ENCODE measurements around the gene JAM3. TPM values are rescaled to one million over a fixed set of nuclear protein-coding genes. Genes with fewer than 3 reads are reported as not detected.

JAM3 gene
- total and polyA plus RNA-seq, 2 experiments from 2014 or later: 46.2 to 63.7 TPM

- Histone ChIP-seq H3K27ac (no peak overlapping the region), H2AFZ (no peak overlapping the region), H3K4me3 (no peak overlapping the region), H3F3A (ENCODE audit: insufficient read depth) (no peaks in the 10 kb centered on the region), H3K9me2 (ENCODE audit: insufficient read depth) (no peaks in the 10 kb centered on the region), H3K9ac (no peak overlapping the region), H3K4me1 (ENCODE audit: insufficient read depth) (peaks cover 5% of the 10 kb centered on the region; the same call in 1 of the 2 replicates), H4K20me1 (ENCODE audit: insufficient read depth) (no peaks in the 10 kb centered on the region), H3K4me2 (ENCODE audit: unreplicated experiment) (no peak overlapping the region), H3K36me3 (ENCODE audit: low read depth) (no peaks in the 10 kb centered on the region), H3K27me3 (replicated peaks; ENCODE audit: insufficient read depth) (peaks cover 7% of the 10 kb centered on the region), H3K79me2 (ENCODE audit: insufficient read depth) (no peaks in the 10 kb centered on the region), H3K9me3 (ENCODE audit: low read depth) (no peaks in the 10 kb centered on the region)
- TF ChIP-seq EZH2phosphoT487 (IDR thresholded peaks at IDR 0.05; ENCODE audit: insufficient read depth, low read depth): no peak
- DNase-seq: no peak
- in situ Hi-C loops (cut with MboI): no loop called here
- 85 to 87% methylated on average over 9 of the region's 9 CpGs for WGBS, 2 experiments (ENCODE audit: low coverage in 1 of 2, low lambda C conversion rate in 2 of 2, missing lambda C conversion rate in 2 of 2)
Observed at GRCh38 chr11:134022748-134023147, 46.1 kb upstream of the JAM3 start.

- no peak overlapping the region for H3K4me3 ChIP-seq
- H4K20me1 ChIP-seq (ENCODE audit: insufficient read depth): no peaks in the 10 kb centered on the region
- 2 to 4% methylated on average over 15 of the region's 15 CpGs for WGBS, 2 experiments (ENCODE audit: low coverage in 1 of 2, low lambda C conversion rate in 2 of 2, missing lambda C conversion rate in 2 of 2)
- no peak overlapping the region for H3K4me2 ChIP-seq (ENCODE audit: unreplicated experiment)
- no peaks in the 10 kb centered on the region for H3K9me3 ChIP-seq (ENCODE audit: low read depth)
- peak overlapping the region; percentile 44; the same call in 1 of the 2 replicates for H2AFZ ChIP-seq
- no peaks in the 10 kb centered on the region for H3K79me2 ChIP-seq (ENCODE audit: insufficient read depth)
- no peaks in the 10 kb centered on the region for H3K9me2 ChIP-seq (ENCODE audit: insufficient read depth)
- DNase-seq: peak; percentile 91
- peaks cover 5% of the 10 kb centered on the region; the same call in 1 of the 2 replicates for H3K4me1 ChIP-seq (ENCODE audit: insufficient read depth)
- TF ChIP-seq EZH2phosphoT487 (IDR thresholded peaks at IDR 0.05; ENCODE audit: insufficient read depth, low read depth) (no peak), EZH2 (IDR thresholded peaks at IDR 0.05; ENCODE audit: insufficient read depth, poor library complexity, severe bottlenecking) (no peak)
- peak overlapping the region; percentile 59; the same call in 1 of the 2 replicates for H3K9ac ChIP-seq
- no peaks in the 10 kb centered on the region for H3F3A ChIP-seq (ENCODE audit: insufficient read depth)
- H3K36me3 ChIP-seq (ENCODE audit: low read depth): no peaks in the 10 kb centered on the region
- in situ Hi-C loops (cut with MboI): no loop called here
- H3K27me3 ChIP-seq (replicated peaks; ENCODE audit: insufficient read depth): no peaks in the 10 kb centered on the region; the same call in 1 of the 2 replicates
- peak overlapping the region; percentile 79 for H3K27ac ChIP-seq
Observed at GRCh38 chr11:134024420-134025081, 44.3 kb upstream of the JAM3 start.

GRCh38 chr11:134025082-134025429 is 43.8 kb upstream of the JAM3 start:
- DNase-seq: no peak
- Histone ChIP-seq H3K9me2 (ENCODE audit: insufficient read depth) (no peaks in the 10 kb centered on the region), H3K4me3 (no peak overlapping the region), H3F3A (ENCODE audit: insufficient read depth) (no peaks in the 10 kb centered on the region), H3K27ac (peak overlapping the region; percentile 79), H3K36me3 (ENCODE audit: low read depth) (no peaks in the 10 kb centered on the region), H3K79me2 (ENCODE audit: insufficient read depth) (no peaks in the 10 kb centered on the region), H4K20me1 (ENCODE audit: insufficient read depth) (no peaks in the 10 kb centered on the region), H3K9me3 (ENCODE audit: low read depth) (no peaks in the 10 kb centered on the region), H3K27me3 (replicated peaks; ENCODE audit: insufficient read depth) (no peaks in the 10 kb centered on the region; the same call in 1 of the 2 replicates), H3K4me2 (ENCODE audit: unreplicated experiment) (no peak overlapping the region), H3K4me1 (ENCODE audit: insufficient read depth) (peaks cover 5% of the 10 kb centered on the region; the same call in 1 of the 2 replicates), H3K9ac (0 out of 2 replicates have a peak overlapping the region, but pooled peaks have one; percentile 59), H2AFZ (no peak overlapping the region)
- TF ChIP-seq EZH2 (IDR thresholded peaks at IDR 0.05; ENCODE audit: insufficient read depth, poor library complexity, severe bottlenecking) (no peak), EZH2phosphoT487 (IDR thresholded peaks at IDR 0.05; ENCODE audit: insufficient read depth, low read depth) (no peak)
- WGBS, 2 experiments (ENCODE audit: low coverage in 1 of 2, low lambda C conversion rate in 2 of 2, missing lambda C conversion rate in 2 of 2): 60 to 72% methylated on average over 9 to 12 of the region's 12 CpGs
- in situ Hi-C loops (cut with MboI): no loop called here

- Histone ChIP-seq H3K9me3 (ENCODE audit: low read depth) (no peaks in the 10 kb centered on the region), H3F3A (ENCODE audit: insufficient read depth) (no peaks in the 10 kb centered on the region), H3K4me3 (no peak overlapping the region), H3K4me2 (ENCODE audit: unreplicated experiment) (no peak overlapping the region), H2AFZ (no peak overlapping the region), H3K79me2 (ENCODE audit: insufficient read depth) (no peaks in the 10 kb centered on the region), H3K27ac (no peak overlapping the region), H3K4me1 (ENCODE audit: insufficient read depth) (peaks cover 5% of the 10 kb centered on the region; the same call in 1 of the 2 replicates), H3K27me3 (replicated peaks; ENCODE audit: insufficient read depth) (no peaks in the 10 kb centered on the region), H3K36me3 (ENCODE audit: low read depth) (no peaks in the 10 kb centered on the region), H3K9ac (no peak overlapping the region), H4K20me1 (ENCODE audit: insufficient read depth) (no peaks in the 10 kb centered on the region), H3K9me2 (ENCODE audit: insufficient read depth) (no peaks in the 10 kb centered on the region)
- 82 to 85% methylated on average over 11 of the region's 11 CpGs for WGBS, 2 experiments (ENCODE audit: low coverage in 1 of 2, low lambda C conversion rate in 2 of 2, missing lambda C conversion rate in 2 of 2)
- TF ChIP-seq EZH2 (IDR thresholded peaks at IDR 0.05; ENCODE audit: insufficient read depth, poor library complexity, severe bottlenecking): no peak
- TF ChIP-seq EZH2phosphoT487 (IDR thresholded peaks at IDR 0.05; ENCODE audit: insufficient read depth, low read depth): no peak
- in situ Hi-C loops (cut with MboI): no loop called here
- DNase-seq: no peak
Observed at GRCh38 chr11:134026655-134027343, 42.1 kb upstream of the JAM3 start.
